NCI-H146 treated with DMSO at 0.1 percent for 48 hours (cell line): Measurements from ENCODE around the gene B4GAT1.
"Not testable (repeated sequence)": the region's sequence is repeated elsewhere in the genome, so short reads cannot be mapped to it uniquely, and the experiment has no call there.

Experiments used
- DNase-seq: peaks from one replicate; lab custom pipeline; 2025; ENCODE audit not compliant: unreplicated experiment; lab: John Stamatoyannopoulos, UW

Gene B4GAT1

GRCh38 chr11:66347425-66348276 is at the start of gene B4GAT1:
Gene B4GAT1 (minus strand): TSS chr11:66347629. CDS start chr11:66347545, 84 bp downstream.
- DNase-seq, result peak; percentile 63

- no peak for DNase-seq
These were observed 46.5 kb upstream of the B4GAT1 start for GRCh38 chr11:66393954-66394353.

GRCh38 chr11:66391322-66391721 is 43.9 kb upstream of the B4GAT1 start:
- DNase-seq, result no peak

- peak; percentile 60 for DNase-seq
These were observed 41.5 kb upstream of the B4GAT1 start for GRCh38 chr11:66388780-66389386.

GRCh38 chr11:66386171-66387069 is 39.0 kb upstream of the B4GAT1 start:
- peak; percentile 62 for DNase-seq

- not testable (repeated sequence) for DNase-seq
These were observed 36.9 kb upstream of the B4GAT1 start for GRCh38 chr11:66384316-66384715.

- not testable (repeated sequence) for DNase-seq
These were observed 32.8 kb upstream of the B4GAT1 start for GRCh38 chr11:66380264-66380663.

- not testable (repeated sequence) for DNase-seq
These were observed 26.4 kb upstream of the B4GAT1 start for GRCh38 chr11:66373690-66374287.

GRCh38 chr11:66373265-66373664 is 25.8 kb upstream of the B4GAT1 start:
- DNase-seq, result no peak

GRCh38 chr11:66371627-66372415 is 24.4 kb upstream of the B4GAT1 start, which contains the start of gene SLC29A2:
Gene SLC29A2 (minus strand): TSS chr11:66371760. CDS start chr11:66371591, 169 bp downstream.
- DNase-seq, result peak; percentile 97

- no peak for DNase-seq
These were observed 21.9 kb upstream of the B4GAT1 start for GRCh38 chr11:66369073-66369894.

GRCh38 chr11:66368484-66368883 is 21.1 kb upstream of the B4GAT1 start:
- DNase-seq, result no peak

- no peak for DNase-seq
These were observed 20.3 kb upstream of the B4GAT1 start for GRCh38 chr11:66367561-66368312.

GRCh38 chr11:66366844-66367477 is 19.5 kb upstream of the B4GAT1 start:
- DNase-seq, result no peak

- no peak for DNase-seq
These were observed 18.5 kb upstream of the B4GAT1 start for GRCh38 chr11:66365711-66366619.

- no peak for DNase-seq
These were observed 17.7 kb upstream of the B4GAT1 start for GRCh38 chr11:66365166-66365565.
